Psoas muscle (tissue), 8 donors: ENCODE data around the gene FRYL. TPM values are rescaled to one million over a fixed set of nuclear protein-coding genes. Genes with fewer than 3 reads are reported as not detected.
A peak's percentile ranks its signal among the peaks of the same experiment; 100 is the strongest.

Experiments
- ATAC-seq, 4 donors: fragments of 200-7000 bp; cut with Tn5 transposase; one replicate each; pipeline ENCODE4 v1.9.1; 2020; ENCODE audit warnings: moderate library complexity in 3 of 4, mild to moderate bottlenecking in 2 of 4
- DNase-seq, 2 donors: peaks; one replicate each; pipeline ENCODE4 v3.0.0-alpha.2; 2020
- H3K27ac ChIP-seq: fragments of 200-600 bp; one replicate; pipeline ENCODE4 v1.8.0; 2022
- H3K27me3 ChIP-seq, 3 donors: fragments of 200-600 bp in 1 of 3; one replicate each; pipeline versions ENCODE4 v1.6.1 to v1.8.0; 2013 to 2022; ENCODE audit warnings: low read length in 2 of 3, mild to moderate bottlenecking in 2 of 3, moderate library complexity in 1 of 3; ENCODE audit not compliant: insufficient read depth in 3 of 3
- H3K36me3 ChIP-seq, 2 donors: fragments of 200-600 bp in 1 of 2; one replicate each; pipeline versions ENCODE4 v1.6.1 to v1.8.0; 2013 to 2022; ENCODE audit warnings: low read depth in 1 of 2, mild to moderate bottlenecking in 1 of 2, moderate library complexity in 1 of 2; ENCODE audit not compliant: insufficient read depth in 1 of 2
- H3K4me1 ChIP-seq: fragments of 200-600 bp; one replicate; pipeline ENCODE4 v1.8.0; 2022
- H3K4me3 ChIP-seq: fragments of 200-600 bp; one replicate; pipeline ENCODE4 v1.8.0; 2022; ENCODE audit warnings: mild to moderate bottlenecking
- H3K9me3 ChIP-seq: fragments of 200-600 bp; one replicate; pipeline ENCODE4 v1.8.0; 2022
- whole genome bisulfite sequencing, 3 donors: extraction: QIAGEN DNeasy Blood & Tissue Kit; methylation state at CpG; one replicate each; pipeline versions ENCODE4 v1.1.6 to v1.1.7; 2013; 5-methylcytosine and 5-hydroxymethylcytosine counted together
- intact Hi-C, 2 donors: fragments of 100-400 bp; cut with DNase I; formaldehyde crosslinking; loops; one replicate each; pipeline versions ENCODE4 v1.11.0 to v1.14.2; 2022
- polyA plus RNA-seq, 3 donors: library from polyadenylated mRNA; stranded (reverse); fragments of 200-250 nt; gene quantifications; one replicate each; pipeline ENCODE4 v1.2.3, GENCODE V29; 2013
- total RNA-seq, 4 donors: library from RNA; stranded (reverse); fragmentation: NEBNext Ultra II Directional in 2 of 4; extraction: Animal tissue kit (Norgen Biotek cat#: 25700) in 2 of 4; gene quantifications; one replicate each; pipeline versions ENCODE4 v1.2.1 to v1.2.4, GENCODE V29; 2021 to 2023
- TF ChIP-seq, protein P1 (sequence below): fragments of 200-600 bp; IDR thresholded peaks from one replicate; pipeline ENCODE4 v1.8.0; 2022; ENCODE audit warnings: antibody characterized with exemption
- donor health status: healthy with polysubstance abuse.
- donor health status: DM: no; HTN: no; CAD: no; lungs with moderate emphysema.
- donor health status: Bipolar disorder and iron deficiency.
- donor health status: healthy.
- donor health status: DM: yes; HTN: yes; CAD: no.
- donor health status: DM: no; HTN: no; CAD: no.
- donor health status: DM: no; HTN: no; CAD: no.
- donor health status: DM: yes; HTN: yes; CAD: no.

The FRYL gene
- total and polyA plus RNA-seq, 7 donors = 4.8 to 21.7 (median 15.0) TPM

DNA sequence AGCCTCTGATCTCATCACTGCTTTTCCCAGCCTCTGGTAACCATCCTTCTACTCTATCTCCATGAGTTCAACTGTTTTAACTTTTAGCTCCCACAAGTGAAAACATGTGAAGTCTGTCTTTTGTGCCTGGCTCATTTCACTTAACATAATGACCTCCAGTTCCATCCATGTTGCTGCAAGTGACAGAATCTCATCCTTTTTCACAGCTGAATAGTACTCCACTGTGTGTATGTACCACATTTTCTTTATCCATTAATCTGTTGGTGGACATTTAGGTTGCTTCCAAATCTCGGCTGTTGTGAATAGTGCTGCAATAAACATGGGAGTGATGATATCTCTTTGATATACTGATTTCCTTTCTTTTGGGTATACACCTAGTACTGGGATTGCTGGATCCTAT lies 109.5 kb downstream of the FRYL start:
- H3K27me3 ChIP-seq = no peaks in the 10 kb centered on the region
- 97 to 98% (median 97%) methylated on average over 1 of the region's 1 CpG for WGBS, 3 donors
- H3K36me3 ChIP-seq = no peaks in the 10 kb centered on the region
- TF ChIP-seq, protein P1, sequence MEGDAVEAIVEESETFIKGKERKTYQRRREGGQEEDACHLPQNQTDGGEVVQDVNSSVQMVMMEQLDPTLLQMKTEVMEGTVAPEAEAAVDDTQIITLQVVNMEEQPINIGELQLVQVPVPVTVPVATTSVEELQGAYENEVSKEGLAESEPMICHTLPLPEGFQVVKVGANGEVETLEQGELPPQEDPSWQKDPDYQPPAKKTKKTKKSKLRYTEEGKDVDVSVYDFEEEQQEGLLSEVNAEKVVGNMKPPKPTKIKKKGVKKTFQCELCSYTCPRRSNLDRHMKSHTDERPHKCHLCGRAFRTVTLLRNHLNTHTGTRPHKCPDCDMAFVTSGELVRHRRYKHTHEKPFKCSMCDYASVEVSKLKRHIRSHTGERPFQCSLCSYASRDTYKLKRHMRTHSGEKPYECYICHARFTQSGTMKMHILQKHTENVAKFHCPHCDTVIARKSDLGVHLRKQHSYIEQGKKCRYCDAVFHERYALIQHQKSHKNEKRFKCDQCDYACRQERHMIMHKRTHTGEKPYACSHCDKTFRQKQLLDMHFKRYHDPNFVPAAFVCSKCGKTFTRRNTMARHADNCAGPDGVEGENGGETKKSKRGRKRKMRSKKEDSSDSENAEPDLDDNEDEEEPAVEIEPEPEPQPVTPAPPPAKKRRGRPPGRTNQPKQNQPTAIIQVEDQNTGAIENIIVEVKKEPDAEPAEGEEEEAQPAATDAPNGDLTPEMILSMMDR = no peak
- peaks cover 27% of the 10 kb centered on the region for H3K4me1 ChIP-seq
- intact Hi-C loops = loop anchor here in 1 of 2 donors (10.0 kb wide), 1 partner anchor 86 kb away; no protein-coding TSS in a partner anchor
- DNase-seq (no peak), ATAC-seq (no peak)
- H3K4me3 ChIP-seq = no peak overlapping the region
- H3K27ac ChIP-seq = no peak overlapping the region
- H3K9me3 ChIP-seq = peaks cover 2% of the 10 kb centered on the region

DNA sequence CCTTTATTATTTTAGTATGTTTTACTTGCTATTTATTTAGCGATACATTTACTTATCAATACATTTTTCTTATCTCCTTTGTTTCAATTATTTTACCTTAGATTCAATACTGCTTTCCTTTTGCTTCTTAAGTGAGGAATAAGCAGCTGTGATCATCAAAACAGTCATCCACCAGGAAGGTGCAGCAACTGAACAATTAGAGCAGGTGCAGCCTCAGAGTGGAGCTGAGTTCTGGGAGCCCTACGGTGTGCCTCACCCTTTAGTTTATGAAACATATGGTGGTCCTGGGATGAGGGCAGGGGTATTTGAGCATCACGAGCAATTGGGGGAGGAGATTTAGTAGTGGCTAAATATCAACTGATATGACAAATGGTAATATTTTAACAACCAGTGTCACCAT lies 111.0 kb downstream of the FRYL start:
- WGBS, 3 donors = 89 to 96% (median 92%) methylated on average over 3 of the region's 3 CpGs
- Histone ChIP-seq H3K27me3 (no peaks in the 10 kb centered on the region), H3K4me3 (no peak overlapping the region), H3K9me3 (peaks cover 2% of the 10 kb centered on the region), H3K27ac (peak overlapping the region; percentile 84), H3K4me1 (peaks cover 39% of the 10 kb centered on the region), H3K36me3 (no peaks in the 10 kb centered on the region)
- ATAC-seq = peak in 3 of 4 donors; percentile 33 to 57 (median 45)
- TF ChIP-seq, protein P1 = no peak
- intact Hi-C loops = loop anchor here in 1 of 2 donors (10.0 kb wide), 1 partner anchor 106 kb away; no protein-coding TSS in a partner anchor
- no peak for DNase-seq

- TF ChIP-seq, protein P1 = no peak
- Histone ChIP-seq H3K27ac (peak overlapping the region; percentile 84), H3K4me1 (peaks cover 39% of the 10 kb centered on the region), H3K9me3 (peaks cover 2% of the 10 kb centered on the region), H3K27me3 (no peaks in the 10 kb centered on the region), H3K36me3 (no peaks in the 10 kb centered on the region), H3K4me3 (no peak overlapping the region)
- ATAC-seq (peak; percentile 76 to 94 (median 86)), DNase-seq (no peak)
- 79 to 82% (median 82%) methylated on average over 4 of the region's 4 CpGs for WGBS, 3 donors
- intact Hi-C loops = loop anchor here in 1 of 2 donors (10.0 kb wide), 1 partner anchor 106 kb away; no protein-coding TSS in a partner anchor
These were observed 111.6 kb downstream of the FRYL start for GRCh38 chr4:48668254-48669017.

GRCh38 chr4:48667148-48667547 lies 112.9 kb downstream of the FRYL start:
- intact Hi-C loops = loop anchor here in 1 of 2 donors (10.0 kb wide), 1 partner anchor 108 kb away; no protein-coding TSS in a partner anchor
- Histone ChIP-seq H3K27me3 (no peaks in the 10 kb centered on the region), H3K36me3 (no peaks in the 10 kb centered on the region), H3K4me1 (peaks cover 39% of the 10 kb centered on the region), H3K4me3 (no peak overlapping the region), H3K9me3 (peaks cover 2% of the 10 kb centered on the region), H3K27ac (no peak overlapping the region)
- TF ChIP-seq, protein P1 = no peak
- ATAC-seq (no peak), DNase-seq (no peak)
- WGBS, 3 donors = 76 to 86% (median 80%) methylated on average over 2 of the region's 2 CpGs
